Measurements from ENCODE around the gene NAT14.
"Not testable (repeated sequence)": the region's sequence is repeated elsewhere in the genome, so short reads cannot be mapped to it uniquely, and the experiment has no call there.

The NAT14 gene

GRCh38 chr19:55484593-55485438, at the start of gene NAT14:
NAT14 (plus strand) TSS chr19:55485188; CDS start chr19:55485709, 521 bp downstream.
- DNase-seq (ENCODE audit: low spot score) = peak; percentile 94

GRCh38 chr19:55436847-55437246, 48.1 kb upstream of the NAT14 start:
- no peak for DNase-seq (ENCODE audit: low spot score)

GRCh38 chr19:55437410-55437809, 47.6 kb upstream of the NAT14 start:
- peak; percentile 90 for DNase-seq (ENCODE audit: low spot score)

- DNase-seq (ENCODE audit: low spot score) = no peak
Measured at GRCh38 chr19:55439052-55439451, 45.9 kb upstream of the NAT14 start.

GRCh38 chr19:55440411-55441105, 44.4 kb upstream of the NAT14 start:
- no peak for DNase-seq (ENCODE audit: low spot score)

GRCh38 chr19:55441319-55441691, 43.7 kb upstream of the NAT14 start:
- no peak for DNase-seq (ENCODE audit: low spot score)

DNA sequence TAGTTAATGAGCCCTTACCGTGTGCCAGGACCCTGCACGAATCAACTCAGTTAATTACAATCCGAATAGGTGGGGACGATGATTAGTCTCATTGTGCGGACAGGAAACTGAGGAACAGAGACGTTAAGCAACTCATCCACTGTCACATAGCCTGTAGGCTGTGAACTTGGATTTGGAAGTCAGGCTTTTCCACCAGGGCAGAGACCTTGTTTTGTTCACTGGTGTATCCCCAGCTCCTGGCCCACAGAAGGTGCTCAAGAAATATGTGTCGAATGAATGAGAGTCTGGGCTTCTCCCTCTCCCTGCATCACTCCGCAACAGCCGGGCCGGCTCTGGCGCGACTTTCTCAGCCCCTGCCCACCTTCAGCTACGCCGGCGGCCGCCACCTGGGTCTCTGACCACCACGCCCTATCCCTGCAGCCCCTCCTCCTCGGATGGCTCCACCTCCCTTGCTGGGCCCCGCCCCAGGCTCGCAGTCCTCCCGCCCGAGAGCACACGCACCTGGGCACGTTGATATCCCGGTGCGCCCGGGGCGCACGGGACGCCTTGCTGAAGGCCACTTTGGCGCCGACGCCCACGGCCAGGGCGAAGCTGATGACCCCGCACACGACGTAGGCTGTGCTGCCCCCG, 43.2 kb upstream of the NAT14 start:
- DNase-seq (ENCODE audit: low spot score) = no peak

GRCh38 chr19:55442372-55442961, 42.5 kb upstream of the NAT14 start:
- DNase-seq (ENCODE audit: low spot score) = no peak

DNA sequence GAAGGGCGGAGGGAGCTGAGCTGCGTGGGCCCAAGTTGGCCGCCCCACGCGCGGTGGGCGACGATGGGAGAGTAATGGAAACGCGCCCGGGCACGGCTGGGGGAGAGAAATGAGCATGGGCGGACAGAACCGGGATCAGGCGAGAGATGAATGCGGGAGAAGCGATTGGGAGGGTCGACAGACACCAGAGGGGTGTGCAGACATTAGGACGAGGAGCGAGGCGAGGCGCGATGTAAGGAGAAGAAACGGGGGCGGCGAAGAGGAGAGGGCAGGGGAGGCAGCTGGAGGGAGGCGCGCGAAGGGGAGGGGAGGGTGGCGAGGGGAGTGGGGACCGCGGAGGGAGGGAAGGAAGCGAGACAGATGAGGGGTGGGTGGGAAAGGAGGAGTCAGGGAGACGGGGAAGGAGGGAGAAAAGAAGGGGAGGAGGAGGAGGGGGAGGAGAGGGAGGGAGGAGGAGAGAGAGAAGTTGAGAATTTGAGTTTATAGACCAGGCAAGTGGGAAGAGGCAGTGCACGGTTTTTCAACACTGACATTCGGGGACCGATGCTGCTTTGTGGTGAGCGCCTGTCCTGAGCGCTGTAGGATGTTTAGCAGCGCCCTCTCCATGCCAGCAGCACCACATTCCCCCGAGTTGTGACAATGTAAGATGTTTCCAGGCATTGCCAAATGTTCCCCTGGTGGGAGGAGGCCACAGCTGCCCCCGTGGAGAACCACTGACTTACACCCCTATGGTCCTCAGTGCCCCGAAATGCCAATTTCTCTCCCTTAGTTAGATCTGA, 41.8 kb upstream of the NAT14 start, which contains the start of gene SHISA7:
Gene SHISA7, minus strand, starts transcription at position 256 of the 779 bp plus-strand sequence. CDS start 437 bp downstream, outside the sequence.
- DNase-seq (ENCODE audit: low spot score) = no peak

DNA sequence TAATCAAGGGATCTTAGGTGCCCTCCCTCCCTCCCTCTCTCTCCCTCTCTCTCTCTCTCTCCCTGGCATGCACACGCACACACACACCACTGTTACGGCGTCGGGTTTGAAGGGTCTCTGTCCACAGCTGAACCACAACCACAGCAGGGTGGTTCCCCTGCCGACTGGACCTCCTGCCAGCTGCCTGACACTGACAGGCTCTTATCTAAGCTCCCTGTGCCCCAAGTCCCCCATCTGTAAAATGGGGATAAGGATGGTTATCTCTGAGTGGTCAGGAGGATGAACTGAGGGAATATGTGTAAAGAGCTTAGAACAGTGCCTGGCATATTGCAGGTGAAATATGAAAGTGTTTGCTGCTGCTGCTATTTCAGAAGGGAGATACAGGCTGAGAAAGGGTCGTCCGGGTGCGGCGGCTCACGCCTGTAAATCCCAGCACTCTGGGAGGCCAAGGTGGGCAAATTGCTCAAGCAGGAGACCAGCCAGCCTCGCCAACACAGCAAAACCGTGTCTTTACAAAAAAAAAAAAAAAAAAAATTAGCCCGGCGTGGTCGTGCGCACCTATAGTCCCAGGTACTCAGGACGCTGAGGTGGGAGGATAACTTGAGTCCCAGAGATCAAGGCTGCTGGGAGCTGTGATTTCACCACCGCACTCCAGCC, 41.0 kb upstream of the NAT14 start:
- no peak for DNase-seq (ENCODE audit: low spot score)

- no peak for DNase-seq (ENCODE audit: low spot score)
Measured at GRCh38 chr19:55444646-55445045, 40.3 kb upstream of the NAT14 start.

GRCh38 chr19:55446060-55446459, 38.9 kb upstream of the NAT14 start:
- DNase-seq (ENCODE audit: low spot score) = no peak

- no peak for DNase-seq (ENCODE audit: low spot score)
Measured at GRCh38 chr19:55447421-55448174, 37.4 kb upstream of the NAT14 start.

DNA sequence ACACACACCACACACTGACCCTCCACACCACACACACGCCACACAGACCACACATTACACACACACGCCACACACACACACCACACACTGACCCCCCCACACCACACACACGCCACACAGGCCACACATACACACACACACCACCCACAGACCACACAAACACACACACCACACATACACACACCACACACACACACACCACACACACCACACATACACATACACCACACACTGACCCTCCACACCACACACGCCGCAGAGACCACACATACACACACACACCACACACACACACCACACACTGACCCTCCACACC, 36.9 kb upstream of the NAT14 start:
- DNase-seq (ENCODE audit: low spot score) = not testable (repeated sequence)

- DNase-seq (ENCODE audit: low spot score) = no peak
Measured at GRCh38 chr19:55449469-55449868, 35.5 kb upstream of the NAT14 start.

GRCh38 chr19:55451163-55451964, 33.6 kb upstream of the NAT14 start:
- no peak for DNase-seq (ENCODE audit: low spot score)

- peak; percentile 75 for DNase-seq (ENCODE audit: low spot score)
Measured at GRCh38 chr19:55451965-55452748, 32.8 kb upstream of the NAT14 start.

DNA sequence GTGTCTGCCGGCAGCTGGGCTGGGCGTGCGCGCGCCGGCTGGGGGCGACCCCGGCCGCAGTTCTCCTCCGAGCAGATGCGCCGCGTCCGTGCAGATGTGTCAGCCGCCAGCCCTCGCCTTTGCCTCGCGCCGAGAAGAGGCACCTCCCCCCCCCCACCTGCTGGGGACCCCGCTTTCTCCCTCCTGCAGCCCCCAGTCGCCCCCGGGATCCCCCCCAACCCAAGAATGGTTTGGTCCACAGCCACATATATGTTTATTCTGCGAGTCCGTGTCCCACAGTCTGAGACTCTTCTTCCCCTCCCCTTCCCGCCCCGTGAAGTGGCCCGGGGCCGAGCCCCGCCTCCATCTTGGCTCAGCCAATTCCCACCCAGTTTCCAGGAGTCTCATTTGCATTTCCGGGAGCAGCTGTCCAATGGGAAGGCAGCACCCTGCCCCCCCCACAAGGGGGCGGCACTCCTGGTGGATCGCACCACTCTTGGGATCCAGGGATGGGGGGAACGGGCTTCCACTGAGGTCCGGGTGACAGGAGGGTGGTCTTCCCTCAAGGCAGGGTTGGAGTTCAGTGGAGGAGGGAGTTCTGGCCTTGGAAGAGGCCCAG, 32.1 kb upstream of the NAT14 start:
- peak; percentile 97 for DNase-seq (ENCODE audit: low spot score)
